Kidney tubule cell (primary cell): ENCODE results near the gene PGAM4.
"Not testable (repeated sequence)": the region's sequence is repeated elsewhere in the genome, so short reads cannot be mapped to it uniquely, and the experiment has no call there.

Experiments used
- DNase-seq: peaks from one replicate; pipeline ENCODE4 v3.0.0-alpha.2; 2018; ENCODE audit warnings: low spot score

The PGAM4 gene

GRCh38 chrX:77969538-77969937 is at the start of gene PGAM4:
Gene PGAM4, minus strand, starts transcription at chrX:77969638. Its CDS starts 0 bp downstream, at chrX:77969638.
- DNase-seq: no peak

- no peak for DNase-seq
These were observed 42.4 kb upstream of the PGAM4 start for GRCh38 chrX:78011846-78012245.

- no peak for DNase-seq
These were observed 10.4 kb upstream of the PGAM4 start for GRCh38 chrX:77979870-77980269.

GRCh38 chrX:77977518-77977917 is 8.1 kb upstream of the PGAM4 start:
- no peak for DNase-seq

DNA sequence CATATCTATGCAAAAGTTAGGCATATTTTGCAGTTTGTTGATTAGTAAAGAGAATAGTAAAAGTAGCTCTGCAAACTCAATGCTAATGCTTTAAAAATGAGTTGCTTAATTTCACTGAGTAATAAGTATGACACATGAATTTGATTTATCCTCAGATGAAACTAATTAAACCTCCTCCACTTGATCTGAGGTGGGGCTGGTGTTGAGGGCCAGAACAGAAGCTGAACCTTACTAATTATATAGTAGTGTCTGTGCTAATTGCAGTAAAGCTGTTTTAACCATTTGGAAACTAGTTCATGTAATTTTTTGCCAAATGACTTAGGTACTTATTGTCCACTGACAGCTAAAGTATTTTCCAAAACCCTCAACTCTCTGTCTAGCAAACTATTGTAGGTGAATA is 7.7 kb upstream of the PGAM4 start:
- DNase-seq: no peak

- DNase-seq: no peak
These were observed 6.3 kb upstream of the PGAM4 start for GRCh38 chrX:77975755-77976154.

DNA sequence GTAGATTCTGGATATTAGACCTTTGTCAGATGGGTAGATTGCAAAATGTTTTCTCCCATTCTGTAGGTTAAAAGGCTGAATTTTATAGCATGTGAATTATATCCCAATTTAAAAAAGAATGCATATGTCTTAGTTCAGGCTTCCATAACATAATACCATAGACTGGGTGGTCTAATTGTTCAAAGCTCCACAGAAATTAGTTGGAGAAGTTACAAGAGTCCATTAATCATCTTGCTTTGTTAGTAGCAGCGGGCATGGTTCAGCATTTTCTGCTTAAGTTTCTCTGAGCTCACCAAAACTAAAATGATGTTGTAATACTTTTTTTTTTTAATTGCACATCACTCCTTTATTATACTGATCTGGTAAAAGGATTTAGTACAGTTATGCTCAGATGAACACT is 1.8 kb downstream of the PGAM4 start:
- no peak for DNase-seq

GRCh38 chrX:77966361-77966760 is 3.1 kb downstream of the PGAM4 start:
- no peak for DNase-seq

GRCh38 chrX:77962068-77962902 is 7.2 kb downstream of the PGAM4 start:
- DNase-seq: no peak

- no peak for DNase-seq
These were observed 8.4 kb downstream of the PGAM4 start for GRCh38 chrX:77961063-77961462.

DNA sequence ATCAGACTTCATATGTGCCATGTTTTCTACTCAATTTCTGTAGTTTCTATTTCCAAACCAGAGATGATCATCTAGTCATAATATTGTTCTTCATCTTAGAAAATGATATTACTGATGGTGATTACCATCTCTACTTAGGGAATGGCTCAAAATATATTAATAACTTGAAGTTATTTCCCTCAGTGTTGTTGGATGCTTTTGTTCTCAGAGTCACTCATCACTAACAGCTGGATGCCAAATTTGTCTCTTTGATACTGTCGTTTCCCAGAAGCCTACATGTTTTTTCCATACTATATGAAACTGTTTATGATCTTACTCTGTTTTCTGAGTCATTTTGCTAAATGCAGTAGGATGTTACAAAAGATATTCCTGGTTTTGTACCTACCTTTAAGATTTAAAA is 8.9 kb downstream of the PGAM4 start:
- DNase-seq: no peak

- DNase-seq: no peak
These were observed 15.7 kb downstream of the PGAM4 start for GRCh38 chrX:77953708-77954107.

- no peak for DNase-seq
These were observed 16.1 kb downstream of the PGAM4 start for GRCh38 chrX:77953302-77953701.

GRCh38 chrX:77952173-77952572 is 17.3 kb downstream of the PGAM4 start:
- DNase-seq: no peak

DNA sequence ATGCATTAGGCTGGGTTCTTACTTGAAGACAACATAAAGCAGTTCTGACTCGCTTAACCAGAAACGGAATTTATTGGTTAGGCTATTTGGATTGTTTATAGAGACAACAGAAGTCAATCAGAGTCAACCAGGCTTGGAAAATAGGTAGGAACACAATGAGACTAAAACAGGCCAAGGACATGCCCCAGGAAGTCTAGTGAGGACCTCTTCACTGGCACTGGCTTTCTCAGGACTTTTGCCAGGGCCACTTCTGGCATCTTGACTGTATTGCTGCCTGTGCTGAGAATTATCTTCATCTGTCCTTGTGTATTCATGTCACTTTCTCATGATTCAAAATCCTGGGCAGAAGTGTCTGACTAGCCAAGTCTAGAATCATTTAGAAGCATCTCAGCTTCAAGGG is 19.6 kb downstream of the PGAM4 start:
- no peak for DNase-seq

DNA sequence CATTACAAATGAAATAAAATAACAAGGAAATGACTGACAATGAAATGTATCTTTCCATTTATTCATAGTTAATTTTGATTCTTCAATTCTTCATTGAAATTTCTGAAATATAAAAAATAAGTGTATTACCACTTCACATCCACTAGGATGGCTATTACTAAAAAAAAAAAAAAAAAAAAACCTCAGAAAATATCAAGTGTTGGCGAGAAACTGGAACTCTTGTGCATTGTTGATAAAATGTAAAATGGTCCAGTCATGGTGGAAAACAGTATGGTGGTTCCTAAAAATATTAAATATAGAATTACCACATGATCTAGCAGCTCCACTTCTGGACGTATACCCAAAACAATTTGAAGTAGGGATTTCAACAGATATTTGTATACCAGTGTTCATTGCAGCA is 22.9 kb downstream of the PGAM4 start:
- DNase-seq: no peak

GRCh38 chrX:77945910-77946545 is 23.4 kb downstream of the PGAM4 start:
- DNase-seq: no peak

DNA sequence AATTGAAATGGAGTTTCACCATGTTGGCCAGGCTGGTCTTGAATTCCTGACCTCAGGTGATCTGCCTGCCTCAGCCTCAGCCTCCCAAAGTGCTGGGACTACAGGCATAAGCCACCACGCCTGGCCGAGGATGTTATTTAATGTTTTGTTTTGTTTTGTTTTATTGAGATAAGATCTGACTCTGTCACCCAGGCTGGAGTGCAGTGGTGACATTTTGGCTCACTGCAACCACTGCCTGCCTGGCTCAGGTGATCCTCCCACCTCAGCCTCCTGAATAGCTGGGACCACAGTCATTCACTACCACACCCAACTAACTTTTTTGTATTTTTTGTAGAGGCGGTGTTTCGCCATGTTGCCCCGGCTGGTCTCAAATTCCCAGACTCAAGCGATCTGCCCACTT is 24.4 kb downstream of the PGAM4 start:
- not testable (repeated sequence) for DNase-seq

GRCh38 chrX:77938083-77938680 is 31.3 kb downstream of the PGAM4 start:
- DNase-seq: no peak

- peak; percentile 11 for DNase-seq
These were observed 32.1 kb downstream of the PGAM4 start for GRCh38 chrX:77937291-77937690.

GRCh38 chrX:77936299-77936698 is 33.1 kb downstream of the PGAM4 start:
- no peak for DNase-seq

GRCh38 chrX:77935886-77936285 is 33.6 kb downstream of the PGAM4 start:
- no peak for DNase-seq

DNA sequence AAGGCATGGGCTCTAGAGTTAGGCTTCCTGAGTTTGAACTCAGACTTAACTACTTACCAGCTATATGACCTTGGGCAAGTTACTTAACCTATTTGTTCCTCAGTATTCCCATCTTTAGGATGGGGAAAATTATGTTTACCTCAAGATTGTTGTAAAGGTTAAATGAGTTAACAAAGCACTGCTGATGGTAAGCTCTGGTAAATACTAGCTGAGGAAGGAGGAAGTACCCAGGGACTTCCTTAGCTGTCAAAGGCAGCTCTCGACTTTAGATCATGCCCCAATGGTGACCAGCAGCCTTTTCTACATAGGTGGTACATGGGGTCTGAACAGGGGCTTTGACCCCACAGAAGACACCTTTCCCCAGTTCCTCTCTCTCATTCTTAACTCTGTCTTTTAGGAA is 38.9 kb downstream of the PGAM4 start:
- no peak for DNase-seq
